Endothelial cell of umbilical vein (primary cell): ENCODE measurements around the gene FHOD1. TPM values are rescaled to one million over a fixed set of nuclear protein-coding genes. Genes with fewer than 3 reads are reported as not detected.

Experiments used
- BruUV-seq: library from RNA; stranded (reverse); fragments of 400-500 nt; replicated peaks from 2 replicates; lab custom pipeline; 2021; lab: Mats Ljungman, UMichigan
- CTCF ChIA-PET: fragments of 300-600, 350-600 bp; sonication (Branson Sonifier 250); formaldehyde crosslinking; loops from one replicate; lab custom pipeline; 2021; ENCODE audit warnings: antibody characterized with exemption, inconsistent platforms; lab: Charles Lee
- POLR2A ChIA-PET: fragments of 300-600, 350-600 bp; sonication (Branson Sonifier 250); formaldehyde crosslinking; loops from one replicate; lab custom pipeline; 2021; ENCODE audit warnings: antibody characterized with exemption, inconsistent platforms; lab: Charles Lee
- DNase-seq: peaks from one replicate; pipeline ENCODE4 v3.0.0-alpha.2; 2011; ENCODE audit warnings: low read depth, low spot score
- FAIRE-seq: peaks from 2 replicates; lab custom pipeline; 2011; peaks lifted over from hg19 to GRCh38; lab: Jason Lieb, UNC
- H2AFZ ChIP-seq: 2 replicates; pipeline ENCODE4 v1.6.0; 2012; ENCODE audit warnings: low read depth, low read length, control low read depth, inconsistent platforms
- H3K27ac ChIP-seq: 2 replicates; pipeline ENCODE4 v1.5.1; 2011; ENCODE audit warnings: low read depth, mild to moderate bottlenecking, control low read depth, low read length, moderate library complexity; ENCODE audit not compliant: insufficient read depth
- H3K27me3 ChIP-seq, 2 experiments: 2 replicates each; pipeline versions ENCODE4 v1.6.0 to v1.6.1; 2011; ENCODE audit warnings: low read length in 2 of 2, mixed read lengths in 1 of 2; ENCODE audit not compliant: control insufficient read depth in 2 of 2, insufficient read depth in 2 of 2
- H3K36me3 ChIP-seq, 2 experiments: 2 replicates in 1 of 2; 3 replicates in 1 of 2; pipeline ENCODE4 v1.5.1; 2011; ENCODE audit warnings: low read length in 2 of 2, mild to moderate bottlenecking in 1 of 2, moderate library complexity in 1 of 2; ENCODE audit not compliant: control insufficient read depth in 2 of 2, insufficient read depth in 2 of 2; ENCODE audit errors: extremely low read depth in 1 of 2
- H3K4me1 ChIP-seq: 3 replicates; pipeline ENCODE4 v1.5.1; 2011; ENCODE audit warnings: mild to moderate bottlenecking, low read length; ENCODE audit not compliant: control insufficient read depth, insufficient read depth; ENCODE audit errors: extremely low read depth
- H3K4me2 ChIP-seq: 2 replicates; pipeline ENCODE4 v1.6.1; 2011; ENCODE audit warnings: low read length, control low read depth, mixed read lengths; ENCODE audit not compliant: insufficient read depth
- H3K4me3 ChIP-seq, 3 experiments: fragments of 200-600 bp in 1 of 3; sonication (generic), shearing (Covaris generic) in 1 of 3; replicated peaks in 1 of 3; 2 replicates each; pipeline ENCODE4 v1.5.1; 2011 to 2016; ENCODE audit warnings: control low read depth in 3 of 3, low read length in 3 of 3, mild to moderate bottlenecking in 2 of 3, inconsistent platforms in 1 of 3, low read depth in 1 of 3, moderate library complexity in 1 of 3; ENCODE audit not compliant: insufficient read depth in 1 of 3
- H3K79me2 ChIP-seq: 2 replicates; pipeline ENCODE4 v1.6.0; 2012; ENCODE audit warnings: low read length, inconsistent platforms; ENCODE audit not compliant: control insufficient read depth, insufficient read depth
- H3K9ac ChIP-seq: replicated peaks from 2 replicates; pipeline ENCODE3; 2011; ENCODE audit warnings: low read length, control low read depth; ENCODE audit not compliant: insufficient read depth; ENCODE audit errors: extremely low read depth
- H3K9me1 ChIP-seq: replicated peaks from 3 replicates; pipeline ENCODE4 v1.6.0; 2011; ENCODE audit warnings: mild to moderate bottlenecking, low read length; ENCODE audit not compliant: control insufficient read depth, insufficient read depth; ENCODE audit errors: extremely low read depth
- H3K9me3 ChIP-seq: replicated peaks from 2 replicates; pipeline ENCODE4 v1.5.1; 2012; ENCODE audit warnings: low read length, inconsistent platforms; ENCODE audit not compliant: control insufficient read depth, insufficient read depth
- H4K20me1 ChIP-seq: replicated peaks from 2 replicates; pipeline ENCODE3; 2011; ENCODE audit warnings: mild to moderate bottlenecking, low read length; ENCODE audit not compliant: control insufficient read depth, insufficient read depth; ENCODE audit errors: extremely low read depth
- CTCF ChIP-seq, 2 donors: IDR thresholded peaks; 1 replicate in 1 of 2; 2 replicates in 1 of 2; pipeline ENCODE4 v1.5.1; 2011; ENCODE audit warnings: low read length in 2 of 2, mild to moderate bottlenecking in 2 of 2, moderate library complexity in 2 of 2, control low read depth in 1 of 2, inconsistent platforms in 1 of 2, low read depth in 1 of 2; ENCODE audit not compliant: insufficient read depth in 1 of 2; ENCODE audit errors: extremely low read depth in 1 of 2
- EZH2 ChIP-seq: IDR thresholded peaks from 2 replicates; pipeline ENCODE4 v1.6.1; 2012; ENCODE audit warnings: borderline replicate concordance, low read depth, mild to moderate bottlenecking, moderate library complexity, low read length, inconsistent platforms; ENCODE audit not compliant: severe bottlenecking
- FOS ChIP-seq: IDR thresholded peaks from 2 replicates; pipeline ENCODE4 v1.6.1; 2011; ENCODE audit warnings: mild to moderate bottlenecking, low read length, moderate library complexity, borderline replicate concordance; ENCODE audit not compliant: insufficient read depth
- GATA2 ChIP-seq: IDR thresholded peaks from 2 replicates; pipeline ENCODE4 v1.7.0; 2011; ENCODE audit warnings: low read depth, mild to moderate bottlenecking, moderate library complexity, mixed read lengths, low read length; ENCODE audit not compliant: insufficient read length, insufficient read depth
- JUN ChIP-seq: IDR thresholded peaks from 2 replicates; pipeline ENCODE4 v1.6.1; 2011; ENCODE audit warnings: borderline replicate concordance, low read depth; ENCODE audit not compliant: insufficient read length, insufficient read depth
- MYC ChIP-seq: IDR thresholded peaks from one replicate; pipeline ENCODE4 v1.6.1; 2011; ENCODE audit warnings: mild to moderate bottlenecking, low read depth, low read length
- POLR2A ChIP-seq: IDR thresholded peaks from 2 replicates; pipeline ENCODE4 v1.6.1; 2012; ENCODE audit warnings: low read depth, mild to moderate bottlenecking, control low read depth, low read length
- POLR2AphosphoS5 ChIP-seq: IDR thresholded peaks from 2 replicates; pipeline ENCODE4 v1.6.1; 2012; ENCODE audit warnings: low read depth, mild to moderate bottlenecking, control low read depth, low read length, moderate library complexity; ENCODE audit not compliant: insufficient read depth
- dilution Hi-C: fragments of 300-500 bp; cut with MboI; formaldehyde crosslinking; loops from one replicate; pipeline ENCODE4 v1.15.0; 2019; ENCODE audit warnings: low sequenced_read_pairs; ENCODE audit not compliant: extremely low pct_ligation_motif_present
- intact Hi-C: fragments of 100-400 bp; cut with micrococcal nuclease; formaldehyde crosslinking; loops from one replicate; pipeline ENCODE4 v1.10.0; 2022
- polyA plus RNA-seq, 4 experiments: library from polyadenylated mRNA; depleted of rRNA in 3 of 4; stranded (reverse) in 3 of 4; unstranded in 1 of 4; fragments of >200 nt; gene quantifications; 2 replicates each; pipeline versions ENCODE4 v1.2.1 to v1.2.3, GENCODE V29; 2011 to 2012; ENCODE audit warnings: missing spikeins in 1 of 4
- total RNA-seq: library from RNA; stranded (reverse); gene quantifications from 2 replicates; pipeline ENCODE4 v1.2.3, GENCODE V29; 2021
- TF ChIP-seq, protein P1 (sequence below): IDR thresholded peaks from 2 replicates; pipeline ENCODE4 v1.6.1; 2011; ENCODE audit not compliant: insufficient read depth, insufficient read length

Gene FHOD1
- total and polyA plus RNA-seq, 2 donors (not counting 3 experiments of a cell fraction or from before 2014, with no cell fraction given) = 63.6 to 124 TPM

GRCh38 chr16:67245674-67246080 is 1.6 kb downstream of the FHOD1 start:
- H4K20me1 ChIP-seq = no peaks in the 10 kb centered on the region
- peaks cover 0 to 3% of the 10 kb centered on the region in 2 experiments for H3K27me3 ChIP-seq
- no peak for FAIRE-seq
- H3K4me2 ChIP-seq = peak overlapping the region; percentile 42
- H3K4me3 ChIP-seq = peak overlapping the region; percentile 55 to 89 (median 83)
- peak overlapping the region; percentile 88 for H3K27ac ChIP-seq
- H3K79me2 ChIP-seq = peaks cover 43% of the 10 kb centered on the region
- intact Hi-C loops = loop anchor here (1.0 kb wide), 4 partner anchors 13 to 101 kb away; partner anchors contain the start of gene PLEKHG4
- dilution Hi-C loops = no loop called here
- peak overlapping the region; percentile 27 for H2AFZ ChIP-seq
- DNase-seq = no peak
- ChIA-PET POLR2A (interaction anchor here (2.2 kb wide), 1 partner anchor 28 kb away, joined by 6 read pairs; no protein-coding TSS in a partner anchor), CTCF (interaction anchor here (0.9 to 1.9 kb wide), 8 partner anchors 13 to 47 kb away, joined by 3 to 10 read pairs (median 4); partner anchors contain the start of genes ELMO3 and TMEM208)
- no peaks in the 10 kb centered on the region for H3K9me1 ChIP-seq
- peaks cover 0 to 3% of the 10 kb centered on the region in 2 experiments for H3K36me3 ChIP-seq
- TSS peak; percentile 31 for BruUV-seq
- no peak for TF ChIP-seq MYC
- no peak for TF ChIP-seq FOS
- no peak for TF ChIP-seq JUN
- no peak for TF ChIP-seq POLR2A
- TF ChIP-seq, protein P1, sequence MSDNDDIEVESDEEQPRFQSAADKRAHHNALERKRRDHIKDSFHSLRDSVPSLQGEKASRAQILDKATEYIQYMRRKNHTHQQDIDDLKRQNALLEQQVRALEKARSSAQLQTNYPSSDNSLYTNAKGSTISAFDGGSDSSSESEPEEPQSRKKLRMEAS = no peak
- peak overlapping the region; percentile 69 for H3K9ac ChIP-seq
- H3K9me3 ChIP-seq = no peaks in the 10 kb centered on the region
- peaks cover 63% of the 10 kb centered on the region for H3K4me1 ChIP-seq

DNA sequence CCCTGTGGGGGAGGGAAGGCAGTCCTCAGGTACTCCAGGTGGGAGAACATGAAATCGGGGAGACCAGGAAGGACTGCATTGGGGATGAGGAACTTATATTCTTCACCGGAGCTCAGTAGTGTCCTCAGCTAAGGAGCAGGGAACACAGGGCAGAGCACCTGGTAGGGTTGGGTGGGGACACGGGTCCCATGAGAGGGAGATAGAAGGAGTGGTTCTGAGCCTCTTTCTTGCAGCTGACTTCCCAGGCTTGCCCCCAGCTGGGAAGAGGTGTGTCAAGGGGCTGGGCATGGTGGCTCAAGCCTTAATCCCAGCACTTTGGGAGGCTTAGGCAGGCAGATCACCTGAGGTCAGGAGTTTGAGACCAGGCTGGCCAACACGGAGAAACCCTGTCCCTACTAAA is 2.1 kb downstream of the FHOD1 start:
- Histone ChIP-seq H3K9ac (peak overlapping the region; percentile 47), H3K27me3 (peaks cover 0 to under 1% of the 10 kb centered on the region in 2 experiments), H3K79me2 (peaks cover 46% of the 10 kb centered on the region), H3K27ac (peak overlapping the region; percentile 88), H3K4me3 (no peak overlapping the region), H3K9me1 (no peaks in the 10 kb centered on the region), H2AFZ (no peak overlapping the region), H3K4me2 (peak overlapping the region; percentile 42), H3K36me3 (peaks cover 0 to 3% of the 10 kb centered on the region in 2 experiments), H4K20me1 (no peaks in the 10 kb centered on the region), H3K9me3 (no peaks in the 10 kb centered on the region), H3K4me1 (peaks cover 65% of the 10 kb centered on the region)
- dilution Hi-C loops (no loop called here), intact Hi-C loops (no loop called here)
- TF ChIP-seq MYC (no peak), FOS (no peak), EZH2 (no peak), POLR2AphosphoS5 (no peak), CTCF (IDR thresholded peaks at IDR 0.05; ENCODE audit: extremely low read depth in 1 of 2, insufficient read depth in 1 of 2, low read depth in 1 of 2, low read length in 2 of 2) (no peak), POLR2A (no peak), JUN (no peak), GATA2 (no peak)
- TF ChIP-seq, protein P1 = no peak
- POLR2A ChIA-PET = interaction anchor here (1.9 kb wide), 1 partner anchor 25 kb away, joined by 6 read pairs; no protein-coding TSS in a partner anchor
- no TSS peak for BruUV-seq
- DNase-seq (no peak), FAIRE-seq (no peak)
- CTCF ChIA-PET = interaction anchor here (0.9 to 2.0 kb wide), 10 partner anchors 13 to 227 kb away, joined by 3 to 10 read pairs (median 4); partner anchors contain the start of genes KCTD19 and LRRC36
